Activated naive CD4-positive, alpha-beta T cell treated with anti-CD3 and anti-CD28 coated beads for 36 hours (primary cell): ENCODE data around the gene PARL. TPM values are rescaled to one million over a fixed set of nuclear protein-coding genes. Genes with fewer than 3 reads are reported as not detected.
A peak's percentile ranks its signal among the peaks of the same experiment; 100 is the strongest.

Experiments
- CTCF ChIA-PET: fragments of 350-600 bp; sonication (Branson Sonifier 250); formaldehyde crosslinking; loops from one replicate; lab custom pipeline; 2021; ENCODE audit warnings: antibody characterized with exemption; lab: Charles Lee
- DNase-seq: peaks from one replicate; pipeline ENCODE4 v3.0.0-alpha.2; 2020
- H3K27ac Mint-ChIP-seq: one replicate; pipeline ENCODE4 v1.8.0; 2021; ENCODE audit warnings: mild to moderate bottlenecking, mixed read lengths
- H3K27me3 Mint-ChIP-seq: one replicate; pipeline ENCODE4 v1.8.0; 2021; ENCODE audit warnings: low read depth, mixed read lengths
- H3K36me3 Mint-ChIP-seq: one replicate; pipeline ENCODE4 v1.8.0; 2021; ENCODE audit warnings: low read depth, mixed read lengths
- H3K4me1 Mint-ChIP-seq: one replicate; pipeline ENCODE4 v1.8.0; 2021; ENCODE audit warnings: low read depth, mixed read lengths
- H3K4me3 Mint-ChIP-seq: one replicate; pipeline ENCODE4 v1.8.0; 2021; ENCODE audit warnings: mild to moderate bottlenecking, moderate library complexity, mixed read lengths
- H3K9me3 Mint-ChIP-seq: one replicate; pipeline ENCODE4 v1.8.0; 2021; ENCODE audit warnings: mixed read lengths
- intact Hi-C: fragments of 100-400 bp; cut with micrococcal nuclease; formaldehyde crosslinking; loops from one replicate; pipeline ENCODE4 v1.15.1; 2023
- total RNA-seq, 2 experiments: library from RNA; stranded (reverse); gene quantifications; one replicate each; pipeline ENCODE4 v1.2.3, GENCODE V29; 2021

Gene PARL
- 10 to 100 TPM; 92.0 to 92.8 TPM for total RNA-seq

GRCh38 chr3:183884427-183885296, at the start of gene PARL:
Gene PARL (minus strand): TSS chr3:183884880. CDS start chr3:183884846, 34 bp downstream.
- H3K27ac Mint-ChIP-seq: peak within 1 kb of the TSS; percentile 88
- peaks cover 6% of the 10 kb centered on the region for H3K36me3 Mint-ChIP-seq
- no peaks in the 10 kb centered on the region for H3K27me3 Mint-ChIP-seq
- H3K9me3 Mint-ChIP-seq: no peaks in the 10 kb centered on the region
- peak; percentile 98 for DNase-seq
- CTCF ChIA-PET: interaction anchor here (0.6 to 2.6 kb wide), 24 partner anchors 8 to 372 kb away, joined by 3 to 22 read pairs (median 3); partner anchors contain the start of gene MAP6D1
- peaks cover 31% of the 10 kb centered on the region for H3K4me1 Mint-ChIP-seq
- peak within 1 kb of the TSS; percentile 94 for H3K4me3 Mint-ChIP-seq
- intact Hi-C loops: loop anchor here (1.0 to 5.0 kb wide), 11 partner anchors 59 to 762 kb away; partner anchors contain the start of genes ABCC5, EIF2B5, KLHL6 and MAP6D1

- Mint-ChIP-seq H3K36me3 (peaks cover 11% of the 10 kb centered on the region), H3K4me1 (no peaks in the 10 kb centered on the region), H3K27ac (no peak overlapping the region), H3K4me3 (no peak overlapping the region), H3K9me3 (no peaks in the 10 kb centered on the region), H3K27me3 (no peaks in the 10 kb centered on the region)
- CTCF ChIA-PET: interaction anchor here (1.0 kb wide), 1 partner anchor 38 kb away, joined by 3 read pairs; no protein-coding TSS in a partner anchor
- no peak for DNase-seq
- intact Hi-C loops: no loop called here
Observed at GRCh38 chr3:183933160-183933559, 48.5 kb upstream of the PARL start.

GRCh38 chr3:183931881-183932280, 47.2 kb upstream of the PARL start:
- intact Hi-C loops: no loop called here
- no peak for DNase-seq
- no peaks in the 10 kb centered on the region for H3K4me1 Mint-ChIP-seq
- H3K27me3 Mint-ChIP-seq: no peaks in the 10 kb centered on the region
- no peak overlapping the region for H3K27ac Mint-ChIP-seq
- no peaks in the 10 kb centered on the region for H3K9me3 Mint-ChIP-seq
- no peak overlapping the region for H3K4me3 Mint-ChIP-seq
- peaks cover 11% of the 10 kb centered on the region for H3K36me3 Mint-ChIP-seq
- CTCF ChIA-PET: no interaction called here

- H3K9me3 Mint-ChIP-seq: no peaks in the 10 kb centered on the region
- intact Hi-C loops: no loop called here
- H3K27me3 Mint-ChIP-seq: no peaks in the 10 kb centered on the region
- H3K4me1 Mint-ChIP-seq: no peaks in the 10 kb centered on the region
- peaks cover 4% of the 10 kb centered on the region for H3K36me3 Mint-ChIP-seq
- no peak overlapping the region for H3K27ac Mint-ChIP-seq
- DNase-seq: no peak
- CTCF ChIA-PET: no interaction called here
- no peak overlapping the region for H3K4me3 Mint-ChIP-seq
Observed at GRCh38 chr3:183930086-183930485, 45.4 kb upstream of the PARL start.

- CTCF ChIA-PET: no interaction called here
- no peaks in the 10 kb centered on the region for H3K27me3 Mint-ChIP-seq
- no peak overlapping the region for H3K4me3 Mint-ChIP-seq
- intact Hi-C loops: no loop called here
- no peak overlapping the region for H3K27ac Mint-ChIP-seq
- no peak for DNase-seq
- H3K36me3 Mint-ChIP-seq: peaks cover 5% of the 10 kb centered on the region
- no peaks in the 10 kb centered on the region for H3K9me3 Mint-ChIP-seq
- no peaks in the 10 kb centered on the region for H3K4me1 Mint-ChIP-seq
Observed at GRCh38 chr3:183927059-183927458, 42.4 kb upstream of the PARL start.

- intact Hi-C loops: no loop called here
- Mint-ChIP-seq H3K9me3 (no peaks in the 10 kb centered on the region), H3K27me3 (no peaks in the 10 kb centered on the region), H3K27ac (no peak overlapping the region), H3K4me3 (no peak overlapping the region), H3K36me3 (peaks cover 4% of the 10 kb centered on the region), H3K4me1 (no peaks in the 10 kb centered on the region)
- no peak for DNase-seq
- CTCF ChIA-PET: no interaction called here
Observed at GRCh38 chr3:183924956-183925355, 40.3 kb upstream of the PARL start.

- peaks cover 4% of the 10 kb centered on the region for H3K36me3 Mint-ChIP-seq
- no peaks in the 10 kb centered on the region for H3K9me3 Mint-ChIP-seq
- no peak overlapping the region for H3K4me3 Mint-ChIP-seq
- intact Hi-C loops: no loop called here
- no peaks in the 10 kb centered on the region for H3K4me1 Mint-ChIP-seq
- H3K27me3 Mint-ChIP-seq: no peaks in the 10 kb centered on the region
- no peak for DNase-seq
- H3K27ac Mint-ChIP-seq: no peak overlapping the region
- CTCF ChIA-PET: interaction anchor here (0.6 kb wide), 1 partner anchor 39 kb away, joined by 3 read pairs; no protein-coding TSS in a partner anchor
Observed at GRCh38 chr3:183924543-183924942, 39.9 kb upstream of the PARL start.

- Mint-ChIP-seq H3K9me3 (no peaks in the 10 kb centered on the region), H3K4me1 (no peaks in the 10 kb centered on the region), H3K27me3 (no peaks in the 10 kb centered on the region), H3K27ac (no peak overlapping the region), H3K4me3 (no peak overlapping the region), H3K36me3 (peaks cover 4% of the 10 kb centered on the region)
- CTCF ChIA-PET: no interaction called here
- intact Hi-C loops: no loop called here
- DNase-seq: no peak
Observed at GRCh38 chr3:183922421-183922820, 37.7 kb upstream of the PARL start.

GRCh38 chr3:183921096-183921495, 36.4 kb upstream of the PARL start:
- intact Hi-C loops: no loop called here
- DNase-seq: no peak
- H3K27ac Mint-ChIP-seq: no peak overlapping the region
- CTCF ChIA-PET: interaction anchor here (0.6 kb wide), 1 partner anchor 736 kb away, joined by 3 read pairs; no protein-coding TSS in a partner anchor
- H3K9me3 Mint-ChIP-seq: no peaks in the 10 kb centered on the region
- peaks cover 3% of the 10 kb centered on the region for H3K36me3 Mint-ChIP-seq
- no peaks in the 10 kb centered on the region for H3K4me1 Mint-ChIP-seq
- no peaks in the 10 kb centered on the region for H3K27me3 Mint-ChIP-seq
- H3K4me3 Mint-ChIP-seq: no peak overlapping the region

GRCh38 chr3:183920416-183920815, 35.7 kb upstream of the PARL start:
- no peak overlapping the region for H3K27ac Mint-ChIP-seq
- H3K27me3 Mint-ChIP-seq: no peaks in the 10 kb centered on the region
- intact Hi-C loops: no loop called here
- no peaks in the 10 kb centered on the region for H3K4me1 Mint-ChIP-seq
- CTCF ChIA-PET: no interaction called here
- H3K9me3 Mint-ChIP-seq: no peaks in the 10 kb centered on the region
- H3K36me3 Mint-ChIP-seq: peaks cover 3% of the 10 kb centered on the region
- no peak overlapping the region for H3K4me3 Mint-ChIP-seq
- DNase-seq: no peak

- intact Hi-C loops: no loop called here
- H3K4me3 Mint-ChIP-seq: no peak overlapping the region
- no peak overlapping the region for H3K27ac Mint-ChIP-seq
- CTCF ChIA-PET: interaction anchor here (1.7 kb wide), 1 partner anchor 22 kb away, joined by 9 read pairs; no protein-coding TSS in a partner anchor
- H3K36me3 Mint-ChIP-seq: peaks cover 1% of the 10 kb centered on the region
- no peaks in the 10 kb centered on the region for H3K9me3 Mint-ChIP-seq
- no peaks in the 10 kb centered on the region for H3K4me1 Mint-ChIP-seq
- no peaks in the 10 kb centered on the region for H3K27me3 Mint-ChIP-seq
- no peak for DNase-seq
Observed at GRCh38 chr3:183918178-183918577, 33.5 kb upstream of the PARL start.

GRCh38 chr3:183917776-183918175, 33.1 kb upstream of the PARL start:
- no peaks in the 10 kb centered on the region for H3K27me3 Mint-ChIP-seq
- CTCF ChIA-PET: interaction anchor here (1.7 kb wide), 1 partner anchor 22 kb away, joined by 9 read pairs; no protein-coding TSS in a partner anchor
- no peaks in the 10 kb centered on the region for H3K4me1 Mint-ChIP-seq
- H3K4me3 Mint-ChIP-seq: no peak overlapping the region
- H3K36me3 Mint-ChIP-seq: peaks cover 1% of the 10 kb centered on the region
- DNase-seq: no peak
- H3K27ac Mint-ChIP-seq: no peak overlapping the region
- intact Hi-C loops: no loop called here
- H3K9me3 Mint-ChIP-seq: no peaks in the 10 kb centered on the region

GRCh38 chr3:183914856-183915255, 30.2 kb upstream of the PARL start:
- intact Hi-C loops: no loop called here
- Mint-ChIP-seq H3K4me3 (no peak overlapping the region), H3K27me3 (no peaks in the 10 kb centered on the region), H3K36me3 (no peaks in the 10 kb centered on the region), H3K9me3 (no peaks in the 10 kb centered on the region), H3K27ac (no peak overlapping the region), H3K4me1 (no peaks in the 10 kb centered on the region)
- no peak for DNase-seq
- CTCF ChIA-PET: no interaction called here
